ENCODE data around the gene RBM17.

DNA sequence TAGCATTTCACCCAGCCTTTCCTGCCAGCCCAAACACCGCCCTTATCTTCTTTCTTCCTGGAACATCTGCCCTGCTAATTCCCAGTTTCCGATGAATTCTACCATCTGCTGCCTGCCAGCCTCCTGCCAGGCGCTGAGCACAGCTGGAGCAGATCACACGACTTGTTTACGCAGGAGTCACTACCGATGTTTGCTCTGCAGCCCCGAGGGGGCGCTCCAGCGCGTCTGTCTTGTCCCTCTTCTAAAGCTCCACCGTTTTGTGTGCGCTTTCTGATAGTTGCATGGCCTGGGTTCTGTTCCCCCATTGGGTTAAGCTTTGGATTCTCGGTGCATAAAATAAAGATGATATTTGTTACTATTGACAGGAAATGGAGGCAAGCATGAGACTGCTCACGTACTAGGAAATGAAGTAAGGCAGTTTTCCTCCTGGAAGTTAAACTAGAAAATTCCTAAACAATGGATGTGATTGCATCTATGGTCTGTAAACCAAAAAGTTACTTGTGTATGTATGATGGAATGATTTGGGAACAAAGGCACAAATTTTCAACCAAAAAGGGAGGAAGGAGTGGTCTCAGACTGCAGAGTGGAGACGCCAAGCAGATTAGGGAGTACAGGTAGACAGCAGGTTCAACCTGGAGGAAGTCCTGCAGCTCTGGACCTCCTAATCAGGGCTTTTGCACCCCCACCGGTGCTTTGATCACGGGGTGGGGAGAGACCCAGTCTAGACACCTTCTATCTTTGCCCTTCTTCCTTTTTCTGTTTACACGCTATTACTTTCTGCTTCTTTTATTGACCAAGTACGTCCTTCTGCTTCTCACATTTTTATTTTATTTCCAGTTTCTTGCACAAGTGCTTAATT lies 2.2 kb upstream of the RBM17 start:
- no peak for TF ChIP-seq ZBTB7B (CRISPR knock-in tag; IDR thresholded peaks at IDR 0.05)
- no peak for TF ChIP-seq RBFOX2 (IDR thresholded peaks at IDR 0.05; ENCODE audit: low read depth, low read length)
- no peak for TF ChIP-seq ZNF552 (CRISPR knock-in tag; IDR thresholded peaks at IDR 0.05; ENCODE audit: borderline replicate concordance)
- TF ChIP-seq, protein P1, sequence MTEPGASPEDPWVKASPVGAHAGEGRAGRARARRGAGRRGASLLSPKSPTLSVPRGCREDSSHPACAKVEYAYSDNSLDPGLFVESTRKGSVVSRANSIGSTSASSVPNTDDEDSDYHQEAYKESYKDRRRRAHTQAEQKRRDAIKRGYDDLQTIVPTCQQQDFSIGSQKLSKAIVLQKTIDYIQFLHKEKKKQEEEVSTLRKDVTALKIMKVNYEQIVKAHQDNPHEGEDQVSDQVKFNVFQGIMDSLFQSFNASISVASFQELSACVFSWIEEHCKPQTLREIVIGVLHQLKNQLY (CRISPR knock-in tag; IDR thresholded peaks at IDR 0.05) = no peak
- TF ChIP-seq, protein P2, sequence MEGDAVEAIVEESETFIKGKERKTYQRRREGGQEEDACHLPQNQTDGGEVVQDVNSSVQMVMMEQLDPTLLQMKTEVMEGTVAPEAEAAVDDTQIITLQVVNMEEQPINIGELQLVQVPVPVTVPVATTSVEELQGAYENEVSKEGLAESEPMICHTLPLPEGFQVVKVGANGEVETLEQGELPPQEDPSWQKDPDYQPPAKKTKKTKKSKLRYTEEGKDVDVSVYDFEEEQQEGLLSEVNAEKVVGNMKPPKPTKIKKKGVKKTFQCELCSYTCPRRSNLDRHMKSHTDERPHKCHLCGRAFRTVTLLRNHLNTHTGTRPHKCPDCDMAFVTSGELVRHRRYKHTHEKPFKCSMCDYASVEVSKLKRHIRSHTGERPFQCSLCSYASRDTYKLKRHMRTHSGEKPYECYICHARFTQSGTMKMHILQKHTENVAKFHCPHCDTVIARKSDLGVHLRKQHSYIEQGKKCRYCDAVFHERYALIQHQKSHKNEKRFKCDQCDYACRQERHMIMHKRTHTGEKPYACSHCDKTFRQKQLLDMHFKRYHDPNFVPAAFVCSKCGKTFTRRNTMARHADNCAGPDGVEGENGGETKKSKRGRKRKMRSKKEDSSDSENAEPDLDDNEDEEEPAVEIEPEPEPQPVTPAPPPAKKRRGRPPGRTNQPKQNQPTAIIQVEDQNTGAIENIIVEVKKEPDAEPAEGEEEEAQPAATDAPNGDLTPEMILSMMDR (CRISPR knock-in tag; IDR thresholded peaks at IDR 0.05) = peak; percentile 88
- TF ChIP-seq, protein P3, sequence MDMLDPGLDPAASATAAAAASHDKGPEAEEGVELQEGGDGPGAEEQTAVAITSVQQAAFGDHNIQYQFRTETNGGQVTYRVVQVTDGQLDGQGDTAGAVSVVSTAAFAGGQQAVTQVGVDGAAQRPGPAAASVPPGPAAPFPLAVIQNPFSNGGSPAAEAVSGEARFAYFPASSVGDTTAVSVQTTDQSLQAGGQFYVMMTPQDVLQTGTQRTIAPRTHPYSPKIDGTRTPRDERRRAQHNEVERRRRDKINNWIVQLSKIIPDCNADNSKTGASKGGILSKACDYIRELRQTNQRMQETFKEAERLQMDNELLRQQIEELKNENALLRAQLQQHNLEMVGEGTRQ (IDR thresholded peaks at IDR 0.05; ENCODE audit: low read depth, low read length) = no peak
- TF ChIP-seq, protein P3 (CRISPR knock-in tag; IDR thresholded peaks at IDR 0.05; ENCODE audit: borderline replicate concordance) = no peak
- no peak for TF ChIP-seq TBP (CRISPR knock-in tag; IDR thresholded peaks at IDR 0.05)
- 0 out of 2 replicates have a peak, but pooled peaks have one; percentile 27 for TF ChIP-seq HNRNPL (IDR thresholded peaks at IDR 0.05; ENCODE audit: low read depth, low read length)
- no peak for TF ChIP-seq KAT7 (CRISPR knock-in tag; IDR thresholded peaks at IDR 0.05; ENCODE audit: borderline replicate concordance)
- no peak for TF ChIP-seq SCMH1 (CRISPR knock-in tag; IDR thresholded peaks at IDR 0.05; ENCODE audit: borderline replicate concordance)
- TF ChIP-seq ATRX (CRISPR knock-in tag; IDR thresholded peaks at IDR 0.05; ENCODE audit: borderline replicate concordance) = no peak

All from HepG2 (cell line).